Measurements from ENCODE around the gene TMEM31.
"Not testable (repeated sequence)": the region's sequence is repeated elsewhere in the genome, so short reads cannot be mapped to it uniquely, and the experiment has no call there.

TMEM31 gene

GRCh38 chrX:103734125-103734760, 23.5 kb downstream of the TMEM31 start:
- DNase-seq (ENCODE audit: low spot score) = peak; percentile 35
- peaks cover 10% of the 10 kb centered on the region for H3K4me1 Mint-ChIP-seq (ENCODE audit: low read depth)
- H3K36me3 Mint-ChIP-seq (ENCODE audit: low read depth) = no peaks in the 10 kb centered on the region
- no peaks in the 10 kb centered on the region for H3K9me3 Mint-ChIP-seq
- peaks cover 4% of the 10 kb centered on the region for H3K27me3 Mint-ChIP-seq (ENCODE audit: low read depth)
- no peak overlapping the region for H3K27ac Mint-ChIP-seq
- no peak overlapping the region for H3K4me3 Mint-ChIP-seq

- Mint-ChIP-seq H3K9me3 (no peaks in the 10 kb centered on the region), H3K4me1 (ENCODE audit: low read depth) (peaks cover 6% of the 10 kb centered on the region), H3K36me3 (ENCODE audit: low read depth) (no peaks in the 10 kb centered on the region), H3K27ac (no peak overlapping the region), H3K27me3 (ENCODE audit: low read depth) (no peaks in the 10 kb centered on the region), H3K4me3 (no peak overlapping the region)
- no peak for DNase-seq (ENCODE audit: low spot score)
These were observed 27.0 kb downstream of the TMEM31 start for GRCh38 chrX:103737696-103738095.

GRCh38 chrX:103739421-103739820, 28.7 kb downstream of the TMEM31 start:
- Mint-ChIP-seq H3K4me1 (ENCODE audit: low read depth) (peaks cover under 1% of the 10 kb centered on the region), H3K27ac (no peak overlapping the region)

GRCh38 chrX:103741879-103742278, 31.2 kb downstream of the TMEM31 start:
- H3K9me3 Mint-ChIP-seq = no peaks in the 10 kb centered on the region
- no peaks in the 10 kb centered on the region for H3K4me1 Mint-ChIP-seq (ENCODE audit: low read depth)
- DNase-seq (ENCODE audit: low spot score) = no peak
- H3K36me3 Mint-ChIP-seq (ENCODE audit: low read depth) = no peaks in the 10 kb centered on the region
- no peaks in the 10 kb centered on the region for H3K27me3 Mint-ChIP-seq (ENCODE audit: low read depth)
- no peak overlapping the region for H3K27ac Mint-ChIP-seq
- H3K4me3 Mint-ChIP-seq = no peak overlapping the region

More at GRCh38 chrX:103739421-103739820, 28.7 kb downstream of the TMEM31 start:
- H3K36me3 Mint-ChIP-seq (ENCODE audit: low read depth) = no peaks in the 10 kb centered on the region
- no peaks in the 10 kb centered on the region for H3K27me3 Mint-ChIP-seq (ENCODE audit: low read depth)
- H3K4me3 Mint-ChIP-seq = no peak overlapping the region
- H3K9me3 Mint-ChIP-seq = no peaks in the 10 kb centered on the region
- DNase-seq (ENCODE audit: low spot score) = no peak

GRCh38 chrX:103742339-103742738, 31.6 kb downstream of the TMEM31 start:
- Mint-ChIP-seq H3K4me3 (no peak overlapping the region), H3K9me3 (no peaks in the 10 kb centered on the region), H3K36me3 (ENCODE audit: low read depth) (no peaks in the 10 kb centered on the region), H3K27ac (no peak overlapping the region), H3K27me3 (ENCODE audit: low read depth) (no peaks in the 10 kb centered on the region), H3K4me1 (ENCODE audit: low read depth) (no peaks in the 10 kb centered on the region)
- no peak for DNase-seq (ENCODE audit: low spot score)

- H3K27me3 Mint-ChIP-seq (ENCODE audit: low read depth) = no peaks in the 10 kb centered on the region
- no peak overlapping the region for H3K4me3 Mint-ChIP-seq
- H3K9me3 Mint-ChIP-seq = no peaks in the 10 kb centered on the region
- no peak for DNase-seq (ENCODE audit: low spot score)
- H3K36me3 Mint-ChIP-seq (ENCODE audit: low read depth) = no peaks in the 10 kb centered on the region
- no peak overlapping the region for H3K27ac Mint-ChIP-seq
- no peaks in the 10 kb centered on the region for H3K4me1 Mint-ChIP-seq (ENCODE audit: low read depth)
These were observed 36.5 kb downstream of the TMEM31 start for GRCh38 chrX:103747163-103747562.

GRCh38 chrX:103754401-103754800, 43.7 kb downstream of the TMEM31 start:
- Mint-ChIP-seq H3K27me3 (ENCODE audit: low read depth) (no peaks in the 10 kb centered on the region), H3K4me3 (no peak overlapping the region), H3K9me3 (no peaks in the 10 kb centered on the region), H3K27ac (no peak overlapping the region), H3K36me3 (ENCODE audit: low read depth) (no peaks in the 10 kb centered on the region), H3K4me1 (ENCODE audit: low read depth) (no peaks in the 10 kb centered on the region)
- no peak for DNase-seq (ENCODE audit: low spot score)

- Mint-ChIP-seq H3K36me3 (ENCODE audit: low read depth) (no peaks in the 10 kb centered on the region), H3K27ac (no peak overlapping the region), H3K27me3 (ENCODE audit: low read depth) (no peaks in the 10 kb centered on the region), H3K4me1 (ENCODE audit: low read depth) (no peaks in the 10 kb centered on the region), H3K4me3 (no peak overlapping the region), H3K9me3 (no peaks in the 10 kb centered on the region)
- DNase-seq (ENCODE audit: low spot score) = no peak
These were observed 46.0 kb downstream of the TMEM31 start for GRCh38 chrX:103756736-103757135.

- Mint-ChIP-seq H3K36me3 (ENCODE audit: low read depth) (no peaks in the 10 kb centered on the region), H3K4me1 (ENCODE audit: low read depth) (no peaks in the 10 kb centered on the region), H3K27me3 (ENCODE audit: low read depth) (no peaks in the 10 kb centered on the region), H3K4me3 (no peak overlapping the region), H3K9me3 (no peaks in the 10 kb centered on the region), H3K27ac (no peak overlapping the region)
- DNase-seq (ENCODE audit: low spot score) = no peak
These were observed 47.8 kb downstream of the TMEM31 start for GRCh38 chrX:103758555-103758954.

GRCh38 chrX:103763541-103763940, 52.8 kb downstream of the TMEM31 start:
- not testable (repeated sequence) for H3K27ac Mint-ChIP-seq; H3K4me3 Mint-ChIP-seq; DNase-seq (ENCODE audit: low spot score); H3K9me3 Mint-ChIP-seq; H3K4me1 Mint-ChIP-seq (ENCODE audit: low read depth); H3K27me3 Mint-ChIP-seq (ENCODE audit: low read depth); H3K36me3 Mint-ChIP-seq (ENCODE audit: low read depth)
